Rectal smooth muscle tissue (tissue), 1 donor: ENCODE data around the gene HSFX4.
"Not testable (repeated sequence)": the region's sequence is repeated elsewhere in the genome, so short reads cannot be mapped to it uniquely, and the experiment has no call there.

ENCODE experiments used
- H3K27ac ChIP-seq: one replicate; pipeline ENCODE4 v1.7.0; 2013; ENCODE audit warnings: low read depth, low read length, inconsistent platforms
- H3K27me3 ChIP-seq: one replicate; pipeline ENCODE4 v1.7.0; 2013; ENCODE audit warnings: low read length; ENCODE audit not compliant: control insufficient read depth, insufficient read depth
- H3K36me3 ChIP-seq: one replicate; pipeline ENCODE4 v1.7.0; 2013; ENCODE audit warnings: low read length; ENCODE audit not compliant: control insufficient read depth, insufficient read depth
- H3K4me1 ChIP-seq: one replicate; pipeline ENCODE4 v1.7.0; 2013; ENCODE audit warnings: low read length; ENCODE audit not compliant: control insufficient read depth, insufficient read depth
- H3K4me3 ChIP-seq: one replicate; pipeline ENCODE4 v1.7.0; 2013; ENCODE audit warnings: low read length
- H3K9ac ChIP-seq: one replicate; pipeline ENCODE4 v1.7.0; 2013; ENCODE audit warnings: low read length

HSFX4 gene, protein sequence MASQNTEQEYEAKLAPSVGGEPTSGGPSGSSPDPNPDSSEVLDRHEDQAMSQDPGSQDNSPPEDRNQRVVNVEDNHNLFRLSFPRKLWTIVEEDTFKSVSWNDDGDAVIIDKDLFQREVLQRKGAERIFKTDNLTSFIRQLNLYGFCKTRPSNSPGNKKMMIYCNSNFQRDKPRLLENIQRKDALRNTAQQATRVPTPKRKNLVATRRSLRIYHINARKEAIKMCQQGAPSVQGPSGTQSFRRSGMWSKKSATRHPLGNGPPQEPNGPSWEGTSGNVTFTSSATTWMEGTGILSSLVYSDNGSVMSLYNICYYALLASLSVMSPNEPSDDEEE

DNA sequence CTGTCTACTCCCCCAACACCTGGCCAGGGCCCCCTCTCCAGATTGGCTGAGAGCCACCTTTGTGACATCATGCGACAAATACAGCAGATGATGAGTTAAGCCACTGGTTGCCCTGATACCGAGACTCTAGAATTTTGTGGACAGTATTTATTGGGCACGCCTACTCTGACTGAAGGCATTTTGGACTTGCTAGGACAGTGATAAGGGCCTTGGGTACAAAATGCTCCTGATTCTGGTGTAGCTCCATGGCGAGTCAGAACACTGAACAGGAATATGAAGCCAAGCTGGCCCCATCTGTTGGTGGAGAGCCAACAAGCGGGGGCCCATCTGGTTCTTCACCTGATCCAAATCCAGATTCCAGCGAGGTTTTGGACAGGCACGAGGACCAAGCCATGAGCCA lies at the start of gene HSFX4:
Gene HSFX4, plus strand, starts transcription at position 174 of the 400 bp plus-strand sequence. Its CDS starts 72 bp downstream, at position 246.
- not testable (repeated sequence) for H3K4me3 ChIP-seq, H3K27me3 ChIP-seq, H3K4me1 ChIP-seq, H3K27ac ChIP-seq, H3K9ac ChIP-seq, H3K36me3 ChIP-seq

DNA sequence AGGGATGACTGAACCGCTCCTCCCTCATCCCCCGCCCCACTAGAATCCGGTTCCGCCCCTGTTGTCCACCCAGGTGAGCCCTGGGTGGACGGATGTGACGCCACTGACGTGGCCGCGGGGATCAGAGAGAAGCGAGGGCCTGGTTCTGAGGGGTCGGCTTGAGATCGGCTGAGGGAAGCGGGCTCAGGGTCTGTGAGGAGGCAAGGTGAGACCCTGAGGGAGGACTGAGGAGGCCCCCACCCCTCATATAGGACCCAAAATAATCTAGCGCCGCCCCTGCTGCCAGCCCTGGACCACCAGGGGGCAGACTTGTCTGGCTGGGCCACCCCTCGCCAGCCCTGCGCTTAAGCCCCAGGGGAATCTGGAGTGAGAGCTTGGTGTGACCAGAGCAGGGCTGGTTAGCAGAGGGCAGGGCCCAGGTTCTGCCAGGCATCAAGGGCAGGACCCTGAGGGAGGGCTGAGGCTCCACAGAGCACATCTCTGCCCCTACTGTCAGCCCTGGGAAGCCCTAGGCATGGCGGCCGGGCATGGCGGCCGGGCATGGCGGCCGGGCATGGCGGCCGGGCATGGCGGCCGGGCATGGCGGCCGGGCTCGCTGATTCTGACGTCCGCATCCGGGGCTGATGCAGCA lies 48.2 kb upstream of the HSFX4 start, which contains the start of gene MAGEA8:
Gene MAGEA8, plus strand, starts transcription at position 103 of the 631 bp plus-strand sequence. CDS start 3,090 bp downstream, outside the sequence.
- no peak within 1 kb of the TSS for H3K27ac ChIP-seq
- H3K27me3 ChIP-seq: no peaks in the 10 kb centered on the region
- no peak within 1 kb of the TSS for H3K9ac ChIP-seq
- no peak within 1 kb of the TSS for H3K4me3 ChIP-seq
- no peaks in the 10 kb centered on the region for H3K36me3 ChIP-seq
- H3K4me1 ChIP-seq: no peaks in the 10 kb centered on the region

DNA sequence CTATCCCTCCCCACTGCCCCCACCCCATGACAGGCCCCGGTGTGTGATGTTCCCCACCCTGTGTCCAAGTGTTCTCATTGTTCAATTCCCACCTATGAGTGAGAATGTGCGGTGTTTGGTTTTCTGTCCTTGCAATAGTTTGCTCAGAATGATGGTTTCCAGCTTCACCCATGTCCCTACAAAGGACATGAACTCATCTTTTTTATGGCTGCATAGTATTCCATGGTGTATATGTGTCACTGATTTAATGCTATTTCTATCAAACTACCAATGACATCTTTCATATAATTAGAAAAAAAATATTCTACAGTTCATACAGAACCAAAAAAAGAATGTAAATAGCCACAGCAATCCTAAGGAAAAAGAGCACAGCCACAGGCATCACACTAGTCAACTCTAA lies 38.5 kb upstream of the HSFX4 start:
- not testable (repeated sequence) for H3K36me3 ChIP-seq, H3K4me1 ChIP-seq, H3K27me3 ChIP-seq, H3K4me3 ChIP-seq, H3K27ac ChIP-seq, H3K9ac ChIP-seq

DNA sequence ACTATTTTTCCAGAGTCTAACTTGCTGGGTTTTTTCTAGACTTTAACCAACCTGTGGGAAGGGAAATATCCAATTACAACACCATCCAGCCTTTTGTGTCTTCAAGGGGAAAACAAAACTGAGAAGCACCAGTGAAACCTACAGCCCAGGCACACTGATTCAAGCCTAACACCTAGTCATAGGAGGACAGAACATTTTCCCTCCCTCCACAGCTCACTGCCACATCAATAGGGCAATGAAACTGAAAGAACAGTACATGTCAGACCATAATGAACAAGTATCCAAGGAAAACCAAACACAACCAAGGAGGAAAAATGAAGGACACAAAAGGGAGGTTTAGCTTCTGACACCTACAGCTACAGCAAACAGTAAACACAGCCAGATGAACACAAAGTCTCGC lies 30.8 kb upstream of the HSFX4 start:
- Histone ChIP-seq H3K4me1 (no peaks in the 10 kb centered on the region), H3K4me3 (no peak overlapping the region), H3K36me3 (no peaks in the 10 kb centered on the region), H3K27me3 (no peaks in the 10 kb centered on the region), H3K9ac (no peak overlapping the region), H3K27ac (no peak overlapping the region)

DNA sequence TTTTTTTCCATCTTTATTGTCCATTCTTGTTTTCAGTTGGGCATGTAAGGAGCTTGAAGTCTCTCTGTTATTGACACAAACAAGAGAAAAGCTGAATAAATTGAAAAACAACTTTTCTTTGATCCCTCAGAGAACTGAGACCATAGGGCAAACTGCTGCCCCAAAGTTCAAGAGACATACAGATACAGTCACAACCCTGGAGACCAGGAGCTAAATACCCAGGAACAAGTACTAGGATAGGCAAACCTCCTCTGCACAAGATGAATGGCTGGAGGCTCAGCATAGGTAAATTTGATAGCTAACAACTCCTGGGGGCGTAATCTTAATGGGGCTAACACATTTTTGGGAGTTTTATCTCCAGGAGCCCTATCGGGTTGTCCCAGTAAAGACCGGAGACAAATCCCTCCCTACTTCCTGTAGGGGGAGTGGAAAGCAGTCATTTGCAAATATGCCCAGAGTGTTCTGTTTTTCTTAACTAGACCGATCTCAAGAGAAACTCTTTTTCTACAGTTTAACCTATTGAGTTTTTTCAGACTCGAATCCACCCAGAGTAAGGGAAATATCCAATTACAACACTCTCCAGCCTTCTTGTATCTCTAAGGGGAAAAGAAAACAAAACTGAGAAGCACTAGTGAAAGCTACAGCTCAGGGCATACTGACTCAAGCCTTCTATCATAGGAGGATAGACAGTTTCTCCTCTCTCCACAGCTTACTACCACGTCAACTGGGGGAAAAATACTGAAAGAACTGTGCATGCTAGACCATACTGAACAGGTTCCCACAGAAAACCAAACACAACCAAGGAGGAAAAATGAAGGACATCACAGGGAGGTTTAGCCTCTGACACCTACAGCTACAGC lies 25.3 kb upstream of the HSFX4 start:
- Histone ChIP-seq H3K9ac (no peak overlapping the region), H3K4me3 (no peak overlapping the region)

DNA sequence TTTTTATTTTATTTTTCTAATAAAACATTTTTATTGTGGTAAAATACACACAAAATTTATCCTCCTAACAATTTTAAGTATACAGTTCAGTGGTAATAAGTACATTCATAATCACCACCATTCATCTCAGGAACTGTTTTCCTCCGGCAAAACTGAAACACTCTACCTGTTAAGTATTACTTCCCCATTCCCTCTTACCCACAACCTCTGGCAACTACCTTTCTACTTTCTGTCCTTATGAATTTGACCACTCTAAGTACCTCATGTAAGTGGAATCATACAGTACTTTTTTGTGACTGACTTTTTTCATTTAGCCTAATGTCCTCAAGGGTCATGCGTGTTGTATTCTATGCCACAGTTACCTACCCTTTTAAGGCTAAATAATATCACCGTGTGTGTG lies 21.1 kb upstream of the HSFX4 start:
- Histone ChIP-seq H3K9ac (no peak overlapping the region), H3K27ac (no peak overlapping the region), H3K4me1 (no peaks in the 10 kb centered on the region), H3K36me3 (no peaks in the 10 kb centered on the region), H3K27me3 (no peaks in the 10 kb centered on the region), H3K4me3 (no peak overlapping the region)

More for the DNA sequence above, 25.3 kb upstream of the HSFX4 start:
- no peaks in the 10 kb centered on the region for H3K4me1 ChIP-seq
- no peaks in the 10 kb centered on the region for H3K27me3 ChIP-seq
- no peak overlapping the region for H3K27ac ChIP-seq
- H3K36me3 ChIP-seq: no peaks in the 10 kb centered on the region

DNA sequence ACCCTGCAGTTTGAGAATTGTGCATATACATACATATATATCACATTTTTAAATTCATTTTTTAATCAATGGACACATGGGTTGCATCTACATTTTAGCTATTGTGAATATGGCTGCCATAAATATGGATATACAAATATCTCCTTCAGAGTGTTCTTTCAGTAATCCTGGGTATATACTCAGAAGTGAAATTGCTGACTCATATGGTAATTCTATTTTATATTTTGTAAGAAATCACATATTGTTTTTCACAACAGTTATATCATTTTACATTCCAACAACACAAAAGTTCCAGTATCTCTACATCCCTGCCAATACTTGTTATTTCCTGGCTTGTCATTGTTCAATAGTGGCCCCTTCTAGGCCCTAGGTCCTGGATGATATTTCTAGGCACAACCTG lies 20.6 kb upstream of the HSFX4 start:
- H3K27ac ChIP-seq: no peak overlapping the region
- H3K4me1 ChIP-seq: no peaks in the 10 kb centered on the region
- no peaks in the 10 kb centered on the region for H3K36me3 ChIP-seq
- H3K9ac ChIP-seq: no peak overlapping the region
- H3K27me3 ChIP-seq: no peaks in the 10 kb centered on the region
- no peak overlapping the region for H3K4me3 ChIP-seq

DNA sequence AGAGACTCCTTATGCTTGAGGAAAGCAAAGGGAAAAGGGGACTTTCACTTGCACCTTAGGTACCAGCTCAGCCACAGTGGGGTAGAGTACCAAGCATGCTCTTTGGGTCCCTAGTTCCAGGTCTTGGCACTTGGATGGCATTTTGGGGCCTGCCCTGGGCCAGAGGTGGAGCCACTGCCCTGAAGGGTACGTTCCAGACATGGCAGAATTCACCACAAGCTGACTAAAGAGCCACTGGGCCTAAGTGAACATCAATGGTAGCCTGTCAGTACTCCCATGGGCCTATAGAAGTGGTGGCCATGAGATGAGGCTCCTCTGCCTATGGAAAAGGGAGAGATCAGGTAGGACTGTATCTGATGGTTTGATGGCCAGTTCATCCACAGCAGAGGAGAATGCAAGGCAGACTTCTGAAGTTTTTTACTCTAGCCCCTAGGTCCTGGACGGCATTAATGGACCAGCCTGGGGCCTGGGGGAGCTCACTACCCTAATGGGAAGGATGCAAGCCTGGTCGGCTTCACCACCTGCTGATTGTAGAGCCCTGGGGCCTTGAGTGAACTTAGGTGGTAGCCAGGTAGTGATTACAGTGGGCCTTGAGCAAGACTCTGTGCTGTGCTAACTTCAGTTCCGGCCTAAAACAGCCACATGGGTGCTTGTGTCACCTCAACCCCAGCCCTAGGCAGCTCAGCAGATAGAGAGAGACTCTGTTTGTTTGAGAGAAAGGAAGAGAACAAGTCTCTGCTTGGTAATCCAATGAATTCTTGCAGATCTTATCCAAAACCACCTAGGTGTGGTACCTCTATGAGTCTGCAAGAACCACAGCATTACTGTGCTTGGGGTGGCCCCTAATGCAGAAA lies 19.8 kb upstream of the HSFX4 start:
- H3K36me3 ChIP-seq: no peaks in the 10 kb centered on the region
- no peaks in the 10 kb centered on the region for H3K27me3 ChIP-seq
- no peak overlapping the region for H3K4me3 ChIP-seq
- no peaks in the 10 kb centered on the region for H3K4me1 ChIP-seq
- H3K9ac ChIP-seq: no peak overlapping the region
- no peak overlapping the region for H3K27ac ChIP-seq

DNA sequence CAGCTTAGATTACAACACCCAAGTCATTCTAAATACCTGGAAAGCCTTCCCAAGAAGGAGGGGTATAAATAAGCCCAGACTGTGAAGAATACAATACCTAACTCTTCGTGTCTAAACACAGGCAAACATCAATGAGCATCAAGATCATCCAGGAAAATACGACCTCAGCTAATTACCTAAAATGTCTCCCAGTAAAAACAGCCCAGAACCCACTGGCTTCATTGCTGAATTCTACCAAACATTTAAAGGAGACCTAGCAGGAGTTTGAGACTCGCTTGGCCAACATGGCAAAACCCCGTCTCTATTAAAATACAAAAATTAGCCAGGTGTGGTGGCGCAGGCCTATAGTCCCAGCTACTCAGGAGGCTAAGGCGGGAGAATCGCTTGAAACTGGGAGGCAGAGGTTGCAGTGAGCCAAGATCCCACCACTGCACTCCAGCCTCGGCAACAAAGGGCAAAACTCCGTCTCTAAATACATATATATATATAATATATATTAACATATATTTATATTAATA lies 19.1 kb upstream of the HSFX4 start:
- Histone ChIP-seq H3K27me3 (no peaks in the 10 kb centered on the region), H3K4me3 (no peak overlapping the region), H3K36me3 (no peaks in the 10 kb centered on the region), H3K27ac (no peak overlapping the region), H3K4me1 (no peaks in the 10 kb centered on the region), H3K9ac (no peak overlapping the region)

DNA sequence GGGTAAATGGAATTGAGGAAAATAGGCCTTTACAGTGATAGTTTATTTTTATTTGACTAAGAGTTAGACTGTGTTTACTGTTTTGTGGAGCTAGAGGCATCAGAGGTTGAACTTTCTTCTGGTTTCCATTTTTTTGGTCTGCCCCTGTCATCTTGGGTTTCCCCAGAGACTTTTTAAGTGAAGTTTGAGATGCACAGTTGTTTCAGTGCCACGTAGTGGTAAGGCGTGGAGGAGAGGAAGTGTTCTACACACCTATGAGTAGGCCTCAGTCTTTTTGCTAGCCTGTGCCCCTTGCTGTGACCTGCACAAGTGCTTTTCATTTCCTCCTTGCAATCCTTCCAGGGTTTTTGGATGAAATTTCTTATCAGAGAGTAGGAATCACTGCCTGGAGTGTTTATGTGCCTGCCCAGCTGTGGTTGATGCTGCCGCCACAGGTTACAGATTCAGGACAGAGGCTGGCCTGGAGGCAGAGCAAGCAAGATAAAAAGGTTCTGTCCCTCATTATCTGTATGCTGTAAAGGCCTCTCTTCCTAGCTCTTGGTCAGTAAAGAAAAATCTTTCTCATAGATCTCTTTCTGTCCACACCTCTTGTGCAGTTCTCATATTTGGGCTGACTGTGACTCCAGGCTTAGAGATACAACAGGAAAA lies 12.5 kb upstream of the HSFX4 start:
- no peaks in the 10 kb centered on the region for H3K27me3 ChIP-seq
- no peak overlapping the region for H3K27ac ChIP-seq
- H3K4me3 ChIP-seq: no peak overlapping the region
- H3K36me3 ChIP-seq: no peaks in the 10 kb centered on the region
- H3K9ac ChIP-seq: no peak overlapping the region
- H3K4me1 ChIP-seq: no peaks in the 10 kb centered on the region

DNA sequence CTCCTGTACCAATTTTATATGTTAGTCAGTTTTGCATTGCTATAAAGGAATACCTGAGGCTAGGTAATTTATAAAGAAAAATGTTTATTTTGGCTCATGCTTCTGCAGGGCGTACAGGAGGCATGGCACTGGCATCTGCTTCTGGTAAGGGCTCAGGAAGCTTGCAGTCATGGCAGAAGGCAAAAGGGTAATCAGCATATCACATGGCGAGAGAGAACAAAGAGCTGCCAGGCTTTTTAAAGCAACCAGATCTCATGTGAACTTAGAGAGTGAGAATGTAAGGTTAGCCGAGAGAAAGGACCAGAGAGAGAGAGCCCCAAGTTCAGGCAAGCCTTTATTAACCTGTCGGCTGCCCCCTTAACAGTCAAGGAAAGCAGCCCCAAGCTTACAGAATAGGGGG lies 5.5 kb upstream of the HSFX4 start:
- H3K4me3 ChIP-seq, H3K27me3 ChIP-seq, H3K36me3 ChIP-seq, H3K9ac ChIP-seq, H3K27ac ChIP-seq, H3K4me1 ChIP-seq: not testable (repeated sequence)
